EH (cell line): ENCODE results near the gene AGMAT.
A peak's percentile ranks its signal among the peaks of the same experiment; 100 is the strongest.

ENCODE experiments used
- DNase-seq: peaks from one replicate; pipeline ENCODE4 v3.0.0-alpha.2; 2015; ENCODE audit warnings: low read depth

Gene AGMAT, protein sequence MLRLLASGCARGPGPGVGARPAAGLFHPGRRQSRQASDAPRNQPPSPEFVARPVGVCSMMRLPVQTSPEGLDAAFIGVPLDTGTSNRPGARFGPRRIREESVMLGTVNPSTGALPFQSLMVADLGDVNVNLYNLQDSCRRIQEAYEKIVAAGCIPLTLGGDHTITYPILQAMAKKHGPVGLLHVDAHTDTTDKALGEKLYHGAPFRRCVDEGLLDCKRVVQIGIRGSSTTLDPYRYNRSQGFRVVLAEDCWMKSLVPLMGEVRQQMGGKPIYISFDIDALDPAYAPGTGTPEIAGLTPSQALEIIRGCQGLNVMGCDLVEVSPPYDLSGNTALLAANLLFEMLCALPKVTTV

DNA sequence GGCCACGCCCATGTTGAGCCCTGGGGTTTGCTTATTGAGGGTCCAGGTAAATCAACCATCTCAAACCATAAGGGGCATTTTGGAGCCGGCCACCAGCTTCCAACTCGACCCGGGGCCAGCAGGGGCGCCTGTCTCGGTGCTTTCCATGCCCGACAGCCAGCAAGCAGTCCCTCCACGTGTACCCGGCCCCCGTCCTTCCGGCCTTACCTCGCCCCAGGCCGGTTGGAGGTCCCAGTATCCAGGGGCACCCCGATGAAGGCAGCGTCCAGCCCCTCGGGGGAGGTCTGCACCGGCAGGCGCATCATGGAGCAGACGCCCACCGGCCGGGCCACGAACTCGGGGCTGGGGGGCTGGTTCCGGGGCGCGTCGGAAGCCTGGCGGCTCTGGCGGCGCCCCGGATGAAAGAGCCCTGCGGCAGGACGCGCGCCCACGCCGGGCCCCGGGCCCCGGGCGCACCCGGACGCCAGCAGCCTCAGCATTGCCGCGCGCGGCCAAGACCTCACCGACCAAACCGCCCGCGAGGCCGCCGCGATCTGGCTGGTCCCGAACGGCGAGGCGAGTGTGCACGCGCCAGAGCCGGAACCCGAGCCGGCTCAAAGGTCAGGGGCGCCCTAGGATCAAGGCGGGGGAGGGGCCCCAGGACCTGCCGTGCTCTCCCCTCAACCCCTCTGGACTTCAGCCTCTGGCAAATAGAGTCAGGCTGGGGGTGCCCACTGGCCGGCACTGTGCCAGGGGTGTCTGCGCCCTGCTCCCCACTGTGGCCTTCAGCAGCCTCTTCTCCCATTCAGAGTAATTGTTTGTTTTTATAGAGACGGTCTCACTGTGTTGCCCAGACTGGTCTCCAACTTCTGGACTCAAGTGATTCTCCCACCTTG lies at the start of gene AGMAT:
Gene AGMAT (minus strand): TSS at position 563 of the 875 bp plus-strand sequence. CDS start 84 bp downstream, at position 479.
- DNase-seq = peak; percentile 52

DNA sequence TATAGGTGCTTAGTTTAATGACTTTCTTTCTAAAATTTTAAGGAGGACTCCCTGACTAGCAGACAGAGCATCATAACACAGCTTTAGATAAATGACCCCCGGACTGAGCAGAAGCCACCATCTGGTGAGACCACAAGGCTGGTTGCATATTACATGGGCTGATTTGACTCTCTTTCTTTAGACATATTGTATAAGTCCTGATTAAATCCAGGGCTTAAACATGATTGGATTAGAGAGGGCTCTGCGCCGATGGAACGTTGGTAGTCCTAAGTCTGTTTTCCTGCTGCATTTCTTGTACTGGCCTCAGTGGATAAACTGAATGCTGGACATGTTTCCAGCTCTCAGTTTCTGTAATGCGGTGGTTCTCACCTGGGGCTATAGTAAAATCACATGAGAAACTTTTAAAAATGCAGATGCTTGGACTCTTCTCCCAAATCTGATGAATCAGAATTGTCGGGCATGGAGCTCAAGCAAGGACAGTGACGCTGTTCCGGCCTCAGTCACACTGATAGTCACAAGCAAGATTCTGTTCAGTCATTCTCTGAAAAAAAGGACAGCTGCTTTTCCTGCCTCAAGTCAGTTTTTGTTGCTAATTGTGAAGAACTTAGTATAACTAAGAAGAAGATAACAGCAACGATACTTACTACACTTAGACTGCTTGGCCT lies 49.0 kb upstream of the AGMAT start:
- DNase-seq = no peak

- DNase-seq = no peak
These were observed 43.2 kb upstream of the AGMAT start for GRCh38 chr1:15628003-15628402.

- DNase-seq = peak; percentile 24
These were observed 42.6 kb upstream of the AGMAT start for GRCh38 chr1:15627343-15627988.

- DNase-seq = no peak
These were observed 41.6 kb upstream of the AGMAT start for GRCh38 chr1:15626269-15626950.

GRCh38 chr1:15625056-15625917 lies 40.4 kb upstream of the AGMAT start:
- no peak for DNase-seq

GRCh38 chr1:15624133-15624714 lies 39.4 kb upstream of the AGMAT start:
- DNase-seq = no peak

- DNase-seq = no peak
These were observed 38.6 kb upstream of the AGMAT start for GRCh38 chr1:15623435-15623834.

DNA sequence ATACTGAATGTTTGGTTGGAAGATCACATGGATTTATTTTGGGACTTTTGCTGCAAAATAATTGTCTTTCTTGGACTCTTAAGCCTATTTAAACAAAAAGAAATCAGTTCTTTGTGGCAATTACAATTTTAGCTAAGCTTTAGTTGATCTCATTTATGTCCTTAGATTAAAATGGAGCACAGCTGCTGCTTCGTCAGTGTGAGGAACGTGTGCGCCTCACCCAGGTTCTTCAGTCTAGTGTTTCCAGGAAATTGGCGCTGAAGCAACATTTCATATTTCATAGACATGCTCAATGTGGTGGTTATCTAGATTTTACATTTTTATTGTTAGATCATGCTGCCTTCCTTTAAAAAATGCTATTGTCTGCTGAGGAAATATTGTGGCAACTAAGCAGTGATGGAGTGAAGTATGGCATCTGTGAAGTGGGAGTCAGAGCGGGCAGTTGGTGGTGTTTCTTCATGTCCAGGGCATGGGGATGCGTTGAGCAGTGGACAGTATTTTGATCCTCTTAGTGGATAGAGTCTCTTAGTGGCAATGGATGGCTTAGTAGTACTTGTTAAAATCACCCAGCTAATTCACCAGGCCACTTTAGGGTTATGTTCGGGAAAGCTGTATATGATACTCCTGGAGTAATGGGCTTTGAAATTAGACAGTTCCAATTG lies 38.0 kb upstream of the AGMAT start:
- DNase-seq = no peak

- DNase-seq = no peak
These were observed 37.1 kb upstream of the AGMAT start for GRCh38 chr1:15621975-15622374.

DNA sequence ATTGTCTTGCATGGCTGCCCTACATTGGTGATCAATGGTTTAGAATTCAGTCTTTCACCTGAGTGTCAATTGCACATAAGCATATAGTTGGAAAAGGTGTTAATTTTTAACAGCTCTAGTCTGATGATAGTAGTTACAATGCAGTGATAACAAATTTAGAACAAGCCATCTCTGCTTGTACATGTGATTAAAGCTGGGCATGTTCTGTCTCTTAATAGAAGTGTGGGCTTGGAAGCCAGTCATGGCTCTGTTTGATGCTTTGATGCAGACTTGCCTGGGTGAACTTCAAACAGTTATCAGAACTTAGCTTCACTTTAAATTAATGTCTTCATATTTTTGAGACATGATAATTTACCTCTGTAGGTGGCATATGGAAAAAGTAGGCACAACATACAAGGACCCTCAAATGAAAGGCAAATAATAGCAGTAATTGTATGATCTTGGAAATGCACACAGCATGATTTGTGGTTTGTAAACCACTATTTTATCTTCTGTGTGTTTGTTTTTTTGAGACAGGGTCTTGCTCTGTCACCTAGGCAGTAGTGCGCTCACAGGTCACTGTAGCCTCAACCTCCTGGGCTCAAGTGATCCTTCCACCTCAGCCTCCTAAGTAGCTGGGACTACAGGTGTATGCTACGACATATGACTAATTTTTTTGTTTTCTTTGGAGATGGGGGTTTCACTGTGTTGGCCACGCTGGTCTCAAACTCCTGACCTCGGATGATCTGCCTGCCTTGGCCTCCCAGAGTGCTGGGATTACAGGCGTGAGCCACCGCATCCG lies 36.2 kb upstream of the AGMAT start:
- no peak for DNase-seq

DNA sequence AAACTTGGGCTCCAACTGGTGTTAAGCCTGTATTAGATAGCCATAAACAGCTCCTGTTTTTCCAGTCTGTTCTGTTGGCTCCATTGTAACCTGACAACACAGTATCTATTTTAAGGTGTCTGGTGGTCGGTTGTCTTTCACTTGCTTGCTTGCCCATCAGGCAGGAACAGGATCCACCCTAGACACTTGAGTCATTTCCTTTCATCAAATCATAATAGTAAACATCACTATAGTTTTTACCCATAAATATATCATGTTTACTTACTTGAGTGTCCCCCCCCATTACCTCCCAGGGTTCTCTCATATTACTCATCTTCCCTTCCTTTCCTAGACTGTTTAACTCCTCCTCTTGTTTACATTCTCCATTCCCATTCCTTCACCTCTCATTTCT lies 35.3 kb upstream of the AGMAT start:
- DNase-seq = peak; percentile 78

- peak; percentile 51 for DNase-seq
These were observed 34.0 kb upstream of the AGMAT start for GRCh38 chr1:15618655-15619525.

- DNase-seq = peak; percentile 22
These were observed 33.3 kb upstream of the AGMAT start for GRCh38 chr1:15618077-15618654.

DNA sequence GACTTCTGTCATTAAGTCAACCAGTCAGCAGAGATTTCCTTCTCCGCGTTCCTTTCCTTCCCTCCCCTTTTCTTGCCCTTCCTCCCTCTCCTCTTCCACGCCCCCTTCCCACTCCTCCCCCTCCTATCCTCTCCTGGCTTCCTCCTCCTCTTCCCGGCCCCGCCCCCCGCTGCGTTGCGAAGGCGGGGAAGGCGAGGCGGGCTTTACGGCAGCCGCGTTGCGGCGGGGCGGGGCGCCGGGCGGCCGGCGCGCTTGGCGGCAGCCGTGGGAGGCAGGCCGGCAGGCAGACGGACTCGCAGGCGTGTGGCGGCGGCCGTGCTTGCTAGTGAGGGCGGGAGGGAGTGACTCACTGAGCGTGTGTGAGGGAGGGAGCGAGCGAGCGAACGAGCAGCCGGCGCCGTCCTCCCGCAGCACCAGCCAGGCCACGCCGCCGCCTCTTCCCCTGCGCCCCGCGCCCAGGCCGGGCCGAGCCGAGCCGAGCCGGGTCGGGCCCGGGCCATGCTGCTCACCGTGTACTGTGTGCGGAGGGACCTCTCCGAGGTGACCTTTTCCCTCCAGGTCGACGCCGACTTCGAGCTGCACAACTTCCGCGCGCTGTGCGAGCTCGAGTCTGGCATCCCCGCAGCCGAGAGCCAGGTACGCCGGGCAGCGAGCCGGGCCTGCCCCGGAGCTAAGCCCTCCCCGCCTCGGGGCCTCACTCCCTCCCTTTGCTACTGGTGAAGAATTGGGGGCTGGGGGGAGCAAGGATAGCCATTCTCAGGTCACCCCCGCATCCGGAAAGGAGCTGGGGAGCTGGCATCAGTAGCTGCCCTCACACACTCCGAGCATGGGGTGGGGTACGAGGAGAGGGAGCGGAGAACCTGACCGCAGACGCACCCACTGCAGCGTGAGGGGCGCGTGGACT lies 32.6 kb upstream of the AGMAT start, which contains the start of gene DDI2:
Gene DDI2 (plus strand): TSS at position 286 of the 904 bp plus-strand sequence. CDS start 213 bp downstream, at position 499.
- peak; percentile 99 for DNase-seq
